ENCODE results near the gene DBF4B.
"Not testable (repeated sequence)": the region's sequence is repeated elsewhere in the genome, so short reads cannot be mapped to it uniquely, and the experiment has no call there.

Gene DBF4B, protein sequence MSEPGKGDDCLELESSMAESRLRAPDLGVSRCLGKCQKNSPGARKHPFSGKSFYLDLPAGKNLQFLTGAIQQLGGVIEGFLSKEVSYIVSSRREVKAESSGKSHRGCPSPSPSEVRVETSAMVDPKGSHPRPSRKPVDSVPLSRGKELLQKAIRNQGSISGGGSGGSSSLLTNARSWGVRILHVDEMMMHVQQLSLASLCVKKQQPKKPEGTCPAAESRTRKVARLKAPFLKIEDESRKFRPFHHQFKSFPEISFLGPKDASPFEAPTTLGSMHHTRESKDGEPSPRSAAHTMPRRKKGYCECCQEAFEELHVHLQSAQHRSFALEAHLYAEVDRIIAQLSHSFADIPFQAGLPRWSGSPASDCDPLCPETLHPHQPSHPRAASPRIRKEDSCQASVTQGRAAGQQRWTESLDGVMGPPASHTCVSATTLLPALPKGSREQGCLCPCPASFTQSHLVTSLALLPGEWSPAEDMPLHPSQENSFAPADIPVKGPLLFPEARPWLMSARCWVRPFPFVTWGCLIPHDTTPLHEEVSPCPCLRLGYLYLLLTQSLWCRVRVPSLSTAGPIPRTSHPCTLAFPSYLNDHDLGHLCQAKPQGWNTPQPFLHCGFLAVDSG

DNA sequence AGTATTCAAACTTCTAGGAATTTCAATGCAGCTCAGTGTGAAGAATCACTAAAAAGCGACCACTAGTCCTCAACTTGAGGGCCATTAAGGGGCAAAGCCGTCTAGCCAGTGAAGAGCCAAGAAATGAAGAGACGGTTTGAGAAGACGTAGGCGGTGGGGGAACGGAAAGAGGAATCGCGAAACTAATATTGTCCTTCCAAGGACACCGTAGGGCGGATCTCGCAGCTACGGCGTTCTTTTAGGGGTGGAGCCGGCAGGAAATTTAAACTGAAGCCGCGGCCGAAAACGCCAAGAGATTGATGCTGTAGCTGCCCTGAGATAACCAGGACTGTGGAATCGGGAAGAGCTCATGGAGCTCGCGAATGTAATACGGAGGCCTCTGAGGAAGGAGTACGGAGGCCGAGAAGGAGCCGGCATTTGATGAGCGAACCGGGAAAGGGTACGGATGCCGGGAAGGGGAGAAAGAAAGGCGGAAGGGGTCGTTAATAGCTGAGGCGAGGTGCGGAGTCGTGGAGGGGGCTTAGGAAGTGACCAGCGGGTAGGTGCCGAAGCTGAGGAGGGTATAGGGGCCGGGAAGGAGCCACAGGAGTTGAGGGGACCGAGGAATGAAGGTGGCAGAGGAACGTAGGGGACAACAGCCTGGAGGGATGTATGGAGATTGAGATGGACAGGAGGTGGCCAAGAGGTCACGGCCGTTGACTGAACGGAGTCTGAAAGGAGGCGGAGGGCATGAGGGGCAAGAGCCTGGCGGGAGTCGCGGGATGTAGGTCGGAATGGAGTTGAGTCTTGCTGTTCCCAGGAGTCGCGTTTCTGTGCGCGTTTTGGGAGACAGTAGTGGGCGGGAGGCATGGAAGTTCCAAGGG lies at the start of gene DBF4B:
DBF4B (plus strand) TSS at position 265 of the 863 bp plus-strand sequence; CDS start at position 421, 156 bp downstream.
- H3K4me3 ChIP-seq (ENCODE audit: low read depth, low read length), result peak within 1 kb of the TSS; percentile 97

DNA sequence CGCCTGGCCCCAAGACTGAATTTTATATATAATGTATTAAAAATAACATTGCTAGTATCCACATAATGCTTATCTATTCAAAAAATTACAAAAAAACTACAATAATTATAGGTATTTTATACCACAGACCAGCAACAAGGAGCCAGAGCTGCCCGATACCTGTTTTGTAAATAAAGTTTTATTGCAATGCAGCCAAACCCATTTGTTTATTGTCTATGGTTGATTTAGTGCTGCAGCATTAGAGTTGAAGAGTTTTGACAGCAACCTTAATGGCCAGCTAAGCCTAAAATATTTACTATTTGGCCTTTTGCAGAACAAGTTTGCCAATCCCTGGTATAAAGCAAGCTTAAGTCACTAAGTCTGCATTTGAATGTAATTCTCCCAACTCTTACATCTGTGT lies 46.6 kb upstream of the DBF4B start:
- H3K4me3 ChIP-seq (ENCODE audit: low read depth, low read length), result no peak overlapping the region

DNA sequence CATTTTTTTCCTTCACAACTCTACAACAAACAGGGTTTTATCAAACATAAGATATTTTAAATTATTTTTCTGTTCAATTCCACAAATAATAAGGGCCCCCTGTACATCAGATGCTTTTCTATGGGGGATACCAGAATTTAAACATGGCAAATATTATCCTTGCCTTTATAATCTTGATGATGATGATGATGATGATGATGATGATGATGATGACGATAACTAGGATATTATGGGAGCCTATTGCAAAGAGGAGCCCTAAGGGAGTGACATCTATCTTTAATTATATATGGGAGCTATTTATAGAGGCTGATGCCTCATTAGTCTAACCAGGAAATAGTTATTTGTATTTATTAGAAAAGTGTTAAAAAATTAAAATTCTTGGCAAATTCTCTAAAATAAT lies 45.4 kb upstream of the DBF4B start:
- no peak overlapping the region for H3K4me3 ChIP-seq (ENCODE audit: low read depth, low read length)

DNA sequence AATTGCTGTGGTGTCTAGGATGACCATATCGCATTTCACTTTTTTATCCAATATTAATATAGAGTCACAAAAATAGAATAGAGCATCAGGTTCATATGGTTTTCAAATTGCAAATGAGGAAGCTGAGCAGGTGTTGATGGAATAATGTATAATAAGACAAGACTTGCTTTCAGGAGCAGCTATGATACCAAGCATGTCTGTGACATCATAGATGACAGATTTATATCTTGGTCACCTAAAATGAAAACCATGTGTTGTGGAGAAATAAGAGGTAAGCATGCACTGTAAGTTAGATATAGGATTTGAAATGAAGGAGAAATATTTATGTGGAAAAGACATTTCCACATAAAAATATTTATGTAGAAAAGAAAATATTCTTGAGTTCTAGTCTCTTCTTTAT lies 43.6 kb upstream of the DBF4B start:
- no peak overlapping the region for H3K4me3 ChIP-seq (ENCODE audit: low read depth, low read length)

DNA sequence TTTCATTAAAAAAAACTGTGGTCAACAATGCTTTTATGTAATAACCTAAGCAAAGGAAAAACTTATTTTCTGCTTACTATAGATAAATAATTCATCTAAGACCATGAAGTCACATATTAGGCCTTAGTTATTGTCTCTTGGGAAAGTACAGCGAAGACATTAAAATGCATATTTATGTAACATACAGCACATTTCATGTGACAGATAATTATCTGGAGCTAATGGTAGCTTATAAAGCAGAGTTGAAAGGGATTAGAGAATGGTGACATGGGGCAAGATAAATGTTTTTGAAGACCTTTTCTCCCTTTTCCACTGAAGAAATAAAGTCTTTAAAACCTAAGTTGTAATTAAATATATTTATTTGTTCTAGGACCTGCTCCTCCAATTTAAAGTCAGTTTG lies 42.5 kb upstream of the DBF4B start:
- no peak overlapping the region for H3K4me3 ChIP-seq (ENCODE audit: low read depth, low read length)

DNA sequence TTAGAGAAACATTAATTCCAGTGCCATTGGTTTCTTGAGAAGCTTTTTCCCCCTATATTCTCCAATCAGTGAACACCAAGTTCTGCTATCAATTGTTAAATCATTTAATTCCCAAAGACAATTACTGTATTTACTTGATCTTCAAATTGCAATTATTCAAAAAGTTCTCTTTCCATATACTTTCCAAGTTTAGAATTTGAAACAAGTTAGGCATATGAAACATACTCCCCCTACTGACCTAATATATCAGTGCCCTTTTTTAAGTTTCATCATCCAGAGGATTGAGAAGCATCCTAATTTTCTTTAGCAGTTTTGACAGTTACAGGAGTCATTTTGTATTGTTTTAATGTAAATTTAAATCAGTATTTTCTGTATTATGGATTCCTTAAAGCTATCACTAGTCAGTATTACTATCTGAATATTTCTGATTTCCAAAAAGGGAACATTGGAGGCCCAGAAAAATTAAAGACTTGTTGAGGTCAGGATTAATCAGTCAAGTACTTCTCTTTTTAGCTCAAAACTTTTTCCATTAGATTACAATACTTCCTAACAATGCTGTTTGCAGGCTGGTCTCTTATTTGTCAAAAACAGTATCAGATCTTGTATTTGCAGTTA lies 35.9 kb upstream of the DBF4B start:
- no peak overlapping the region for H3K4me3 ChIP-seq (ENCODE audit: low read depth, low read length)

DNA sequence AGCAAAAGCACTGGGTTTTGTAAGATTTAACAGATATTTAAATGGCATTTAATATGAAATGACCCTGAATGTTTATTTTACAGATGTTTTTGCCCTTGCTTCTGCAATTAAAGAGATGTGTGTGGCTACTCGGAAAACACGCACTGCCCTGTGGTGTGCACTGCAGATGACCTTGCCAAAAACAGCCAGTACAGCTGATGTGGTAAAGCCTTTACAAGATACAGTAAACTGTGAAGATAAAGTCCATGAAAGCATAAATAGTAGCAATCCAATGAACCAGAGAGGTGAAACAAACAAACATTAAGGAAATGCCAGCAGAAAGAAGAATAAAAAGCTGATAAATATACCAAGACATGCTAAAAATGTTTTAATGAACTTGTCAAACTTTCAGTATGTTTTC lies 34.6 kb upstream of the DBF4B start:
- H3K4me3 ChIP-seq (ENCODE audit: low read depth, low read length), result no peak overlapping the region

DNA sequence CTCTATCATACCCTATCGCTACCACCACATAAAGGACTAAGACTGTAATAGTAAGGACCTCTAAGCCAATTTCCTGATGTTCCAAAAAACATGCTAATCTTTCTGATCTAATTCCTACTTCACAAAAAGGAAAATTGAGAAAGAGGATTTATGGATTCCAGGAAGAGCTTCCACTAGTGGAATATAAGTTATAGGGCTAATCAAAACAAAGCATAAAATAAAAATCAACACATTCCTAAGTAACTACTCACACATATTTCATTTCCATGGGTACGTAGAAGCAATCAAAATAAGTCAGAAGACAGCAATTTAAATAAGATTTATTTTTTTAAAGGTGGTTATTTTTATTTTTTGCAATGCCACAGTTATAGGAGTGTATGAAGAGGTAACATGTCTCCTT lies 31.3 kb upstream of the DBF4B start:
- H3K4me3 ChIP-seq (ENCODE audit: low read depth, low read length), result no peak overlapping the region

DNA sequence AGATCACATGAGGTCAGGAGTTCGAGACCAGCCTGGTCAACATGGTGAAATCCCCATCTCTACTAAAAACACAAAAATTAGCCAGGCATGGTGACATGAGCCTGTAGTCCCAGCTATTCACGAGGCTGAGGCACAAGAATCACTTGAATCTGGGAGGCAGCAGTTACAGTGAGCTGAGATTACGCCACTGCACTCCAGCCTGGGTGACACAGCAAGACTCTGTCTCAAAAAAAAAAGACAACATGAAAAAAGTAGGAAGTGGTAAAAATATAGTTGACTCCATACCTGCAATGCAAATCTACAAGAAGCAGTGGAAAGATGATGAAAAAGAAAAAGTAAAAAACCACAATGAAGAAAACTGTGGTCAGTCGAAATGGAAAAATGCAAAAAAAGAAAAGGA lies 25.2 kb upstream of the DBF4B start:
- not testable (repeated sequence) for H3K4me3 ChIP-seq (ENCODE audit: low read depth, low read length)

DNA sequence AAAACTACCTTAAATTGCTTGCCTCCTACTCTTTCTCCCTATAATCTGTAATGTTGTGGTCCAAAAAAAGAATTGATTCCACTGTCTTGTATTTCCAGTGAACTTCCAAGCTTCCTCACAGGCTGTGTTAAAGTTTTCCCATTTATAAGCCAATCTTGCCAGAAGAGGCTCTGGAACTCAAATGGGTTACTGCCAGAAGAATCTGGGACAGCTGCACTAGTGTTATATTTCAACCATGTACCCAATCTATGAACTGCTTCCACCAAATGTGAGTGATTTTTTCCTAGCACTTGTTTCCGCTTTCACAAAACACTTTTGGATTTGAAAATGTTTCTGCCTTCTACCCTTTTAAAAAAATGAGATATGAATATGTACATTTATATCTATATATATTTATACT lies 20.7 kb upstream of the DBF4B start:
- H3K4me3 ChIP-seq (ENCODE audit: low read depth, low read length), result no peak overlapping the region

DNA sequence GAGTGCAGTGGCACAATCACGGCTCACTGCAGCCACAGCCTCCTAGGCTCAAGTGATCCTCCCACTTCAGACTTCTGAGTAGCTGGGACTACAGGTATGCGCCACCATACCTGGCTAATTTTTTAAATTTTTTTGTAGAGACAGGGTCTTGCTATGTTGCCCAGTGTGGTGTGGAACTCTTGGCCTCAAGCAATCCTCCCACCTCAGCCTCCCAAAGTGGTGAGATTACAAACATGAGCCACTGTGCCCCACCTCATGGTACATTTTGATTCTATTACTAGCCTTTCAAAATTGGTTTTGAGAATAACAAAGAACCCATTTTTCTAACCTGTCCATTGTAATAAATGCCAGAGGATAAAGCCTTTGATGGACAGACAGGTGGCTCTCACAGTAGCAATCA lies 20.3 kb upstream of the DBF4B start:
- no peak overlapping the region for H3K4me3 ChIP-seq (ENCODE audit: low read depth, low read length)

DNA sequence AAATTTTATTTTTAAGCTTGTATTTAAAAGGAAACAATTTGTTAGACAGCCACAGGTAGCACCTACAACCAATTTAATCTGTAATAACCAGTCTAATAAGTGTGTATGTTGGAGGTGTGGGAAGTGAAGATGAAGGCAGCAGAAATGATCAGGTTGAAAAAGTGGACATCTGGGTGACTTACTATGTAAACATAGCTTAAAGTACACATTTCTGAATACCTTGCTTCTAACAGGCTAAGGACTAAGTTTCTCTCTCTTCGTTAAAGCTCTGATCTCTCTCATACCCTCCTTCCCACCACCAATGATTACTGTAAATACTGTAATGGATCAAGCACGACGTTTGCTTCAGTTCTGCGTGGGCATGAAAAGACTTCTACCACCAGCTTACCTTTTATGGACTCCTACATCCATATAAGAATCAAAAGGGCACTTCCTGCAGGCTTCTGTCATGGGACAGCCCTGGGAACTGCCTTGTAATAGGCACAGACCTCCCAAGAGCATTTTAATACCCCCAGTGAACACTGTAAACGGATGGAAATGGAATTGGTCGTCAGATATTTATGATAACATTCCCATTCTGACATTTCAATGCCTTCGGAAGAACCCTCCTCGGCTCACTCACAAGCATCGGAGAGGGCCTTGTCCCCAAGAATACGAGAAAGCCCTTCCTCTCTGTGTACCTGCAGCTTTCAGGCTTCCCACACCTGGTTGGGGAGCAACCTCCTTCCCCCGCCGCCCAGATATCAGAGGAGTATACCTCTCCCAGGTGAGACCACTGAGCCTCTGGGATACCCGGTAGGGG lies 19.6 kb upstream of the DBF4B start:
- H3K4me3 ChIP-seq (ENCODE audit: low read depth, low read length), result peak overlapping the region; percentile 98

DNA sequence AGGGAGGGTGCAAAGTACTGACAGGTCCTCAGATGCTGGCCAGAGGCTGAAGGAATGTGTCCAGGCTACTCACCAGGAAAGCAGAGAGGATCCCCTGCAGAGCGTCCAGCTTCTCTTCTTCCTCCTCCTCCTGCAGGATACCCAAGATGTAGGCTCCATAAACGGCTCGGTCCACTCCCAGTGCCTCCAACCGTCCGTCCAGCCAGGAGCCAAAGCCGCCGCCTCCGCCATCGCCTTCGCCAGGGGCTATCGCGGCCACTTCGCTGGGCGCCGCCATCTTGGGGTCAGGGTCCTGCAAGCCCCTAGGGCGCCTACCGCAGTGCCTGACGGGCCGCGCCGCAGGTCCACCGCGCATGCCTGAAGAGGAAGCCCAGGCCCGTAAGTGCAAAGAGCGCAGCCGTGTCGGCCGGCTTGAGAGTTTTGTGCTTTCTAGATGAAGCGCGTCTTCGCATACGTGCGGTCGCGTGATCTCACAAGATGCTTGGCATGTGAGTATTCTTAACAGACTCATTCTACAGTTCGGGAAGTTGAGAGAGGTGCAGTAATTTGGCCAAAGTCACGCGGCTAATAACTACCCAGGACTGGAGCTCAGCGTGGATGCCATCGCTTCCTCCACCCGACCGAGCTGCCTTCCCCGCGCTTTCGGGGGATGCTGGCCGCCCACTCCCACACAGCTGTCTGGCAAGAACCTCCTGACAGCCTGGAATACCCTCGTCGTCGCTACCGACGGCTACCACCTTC lies 18.8 kb upstream of the DBF4B start, which contains the start of gene CCDC43:
CCDC43 (minus strand) TSS at position 300 of the 741 bp plus-strand sequence; CDS start at position 277, 23 bp downstream.
- peak within 1 kb of the TSS; percentile 98 for H3K4me3 ChIP-seq (ENCODE audit: low read depth, low read length)

DNA sequence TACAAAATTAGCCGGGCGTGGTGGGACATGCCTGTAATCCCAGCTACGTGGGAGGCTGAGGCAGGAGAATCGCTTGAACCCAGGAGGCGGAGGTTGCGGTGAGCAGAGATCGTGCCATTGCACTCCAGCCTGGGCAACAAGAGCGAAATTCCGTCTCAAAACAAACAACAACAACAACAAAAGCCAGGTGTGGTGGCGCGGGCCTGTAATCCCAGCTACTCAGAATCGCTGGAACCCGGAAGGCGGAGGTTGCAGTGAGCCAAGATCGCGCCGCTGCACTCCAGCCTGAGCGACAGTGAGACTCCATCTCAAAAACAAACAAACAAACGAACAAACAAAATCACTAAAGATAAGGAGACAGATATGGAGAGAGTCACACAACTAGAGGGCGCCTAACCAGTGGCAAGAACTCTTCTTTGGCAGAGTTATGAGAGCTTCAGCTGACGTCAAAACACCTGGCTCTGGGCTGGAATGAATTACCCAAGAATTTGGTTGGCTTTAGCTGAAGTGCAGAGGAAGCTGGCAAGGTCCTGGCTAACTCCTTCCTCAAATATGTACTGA lies 17.6 kb upstream of the DBF4B start:
- not testable (repeated sequence) for H3K4me3 ChIP-seq (ENCODE audit: low read depth, low read length)

DNA sequence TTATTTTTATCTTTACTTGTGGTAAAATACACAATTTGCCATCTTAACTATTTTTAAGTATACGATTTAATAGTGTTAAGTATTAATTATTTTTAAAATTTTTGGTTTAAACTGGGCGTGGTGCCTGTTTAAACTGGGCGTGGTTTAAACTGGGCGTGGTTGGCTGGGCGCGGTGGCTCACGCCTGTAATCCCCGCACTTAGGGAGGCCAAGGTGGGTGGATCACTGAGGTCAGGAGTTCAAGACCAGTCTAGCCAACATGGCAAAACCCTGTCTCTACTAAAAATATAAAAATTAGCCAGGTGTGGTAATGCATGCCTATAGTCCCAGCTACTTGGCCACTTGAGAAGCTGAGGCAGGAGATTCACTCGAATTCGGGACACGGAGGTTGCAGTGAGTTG lies 14.9 kb upstream of the DBF4B start:
- H3K4me3 ChIP-seq (ENCODE audit: low read depth, low read length), result no peak overlapping the region

DNA sequence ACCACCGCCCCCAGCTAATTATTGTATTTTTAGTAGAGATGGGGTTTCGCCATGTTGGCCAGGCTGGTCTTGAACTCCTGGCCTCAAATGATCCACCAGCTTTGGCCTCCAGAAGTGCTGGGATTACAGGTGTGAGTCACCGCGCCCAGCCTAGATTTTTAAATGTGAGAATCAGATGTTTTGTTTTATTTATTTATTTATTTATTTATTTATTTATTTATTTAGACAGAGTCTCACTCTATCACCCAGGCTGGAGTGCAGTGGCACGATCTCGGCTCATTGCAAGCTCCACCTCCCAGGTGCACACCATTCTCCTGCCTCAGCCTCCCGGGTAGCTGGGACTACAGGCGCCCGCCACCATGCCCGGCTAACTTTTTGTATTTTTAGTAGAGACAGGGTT lies 8.2 kb upstream of the DBF4B start:
- not testable (repeated sequence) for H3K4me3 ChIP-seq (ENCODE audit: low read depth, low read length)

DNA sequence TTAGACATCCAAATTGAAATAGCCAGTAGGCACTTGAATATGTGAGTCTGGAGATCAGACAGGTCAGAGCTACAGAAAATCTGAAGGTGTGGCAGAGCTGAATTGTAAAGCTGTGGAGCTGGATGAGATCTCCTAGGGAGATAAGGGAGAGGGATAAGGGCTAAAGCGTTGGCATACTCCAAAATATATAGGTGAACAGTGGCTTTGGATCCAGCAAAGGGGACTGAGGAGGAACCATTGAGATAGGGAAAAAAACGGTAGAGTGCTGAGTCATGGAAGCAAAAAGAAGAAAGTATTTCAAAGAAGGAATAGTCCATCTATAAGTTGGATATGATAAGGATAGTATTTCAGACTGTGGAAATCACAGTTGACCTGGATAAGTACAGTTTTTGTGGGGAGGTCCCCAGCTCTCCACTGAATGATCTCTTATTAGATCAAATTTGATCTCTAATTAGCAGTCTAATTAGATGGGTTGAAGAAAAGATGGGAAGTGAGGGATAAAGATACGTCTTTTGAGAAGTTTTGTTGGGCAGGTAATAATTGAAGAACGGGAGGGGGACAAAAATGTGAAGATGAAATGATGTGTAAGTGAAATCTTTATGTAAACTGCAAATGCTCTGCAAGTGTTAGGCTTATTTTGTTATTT lies 587 bp upstream of the DBF4B start:
- peak overlapping the region; percentile 97 for H3K4me3 ChIP-seq (ENCODE audit: low read depth, low read length)

DNA sequence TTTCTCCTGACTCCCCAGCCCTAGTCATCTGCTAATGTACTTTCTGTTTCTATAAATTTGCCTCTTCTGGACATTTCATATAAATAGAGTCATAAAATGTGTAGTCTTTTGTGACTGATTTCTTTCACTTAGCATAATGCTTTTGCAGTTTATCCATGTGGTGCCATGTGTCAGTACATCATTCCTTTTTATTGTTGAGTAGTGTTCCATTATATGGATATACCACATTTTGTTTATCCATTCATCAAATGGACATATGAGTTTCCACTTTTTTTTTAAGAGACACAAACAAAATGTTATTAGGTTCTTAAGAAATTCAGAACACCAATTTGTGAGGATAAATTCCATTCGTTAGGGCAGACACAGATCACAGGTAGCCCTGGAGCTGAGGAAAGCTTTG lies 11.0 kb downstream of the DBF4B start:
- no peak overlapping the region for H3K4me3 ChIP-seq (ENCODE audit: low read depth, low read length)

DNA sequence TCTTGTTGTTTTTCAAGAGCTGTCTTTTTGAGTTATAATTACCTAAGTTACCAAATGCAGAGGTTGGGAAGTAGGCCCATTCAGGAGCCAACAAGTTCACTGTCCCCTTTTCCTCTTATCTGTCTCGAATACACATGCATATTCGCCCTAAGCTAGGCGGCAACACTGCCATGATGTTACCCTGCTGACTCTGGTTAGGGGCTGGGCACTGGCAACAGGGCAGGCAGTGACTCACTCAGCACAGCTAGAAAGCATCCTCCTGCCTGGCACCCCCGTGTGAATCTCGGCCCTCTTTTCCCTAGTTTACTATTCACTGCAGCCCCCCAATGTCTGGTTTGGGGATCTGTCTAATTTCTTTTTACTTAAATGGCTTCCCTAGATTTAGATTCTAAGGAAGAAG lies 13.8 kb downstream of the DBF4B start:
- no peak overlapping the region for H3K4me3 ChIP-seq (ENCODE audit: low read depth, low read length)
